Neutrophil (primary cell): ENCODE measurements around the gene HNRNPH1.
A peak's percentile ranks its signal among the peaks of the same experiment; 100 is the strongest.

Experiments
- H3K27ac ChIP-seq: fragments of 200-600 bp; sonication (generic); 2 replicates; pipeline ENCODE4 v1.5.1; 2016; ENCODE audit warnings: mild to moderate bottlenecking, moderate library complexity
- H3K27me3 ChIP-seq: fragments of 200-600 bp; sonication (generic); 2 replicates; pipeline ENCODE4 v1.6.0; 2016; ENCODE audit warnings: mild to moderate bottlenecking
- H3K36me3 ChIP-seq: fragments of 200-600 bp; sonication (generic); 2 replicates; pipeline ENCODE4 v1.5.1; 2017
- H3K4me1 ChIP-seq, 2 experiments: fragments of 200-600 bp in 1 of 2; sonication (generic) in 1 of 2; 1 replicate in 1 of 2; 2 replicates in 1 of 2; pipeline versions ENCODE4 v1.5.1 to v1.6.1; 2013 to 2016; ENCODE audit warnings: low read depth in 1 of 2, low read length in 1 of 2, mild to moderate bottlenecking in 1 of 2, moderate library complexity in 1 of 2; ENCODE audit not compliant: control insufficient read depth in 1 of 2, insufficient read depth in 1 of 2
- H3K4me3 ChIP-seq, 2 experiments: fragments of 200-600 bp in 1 of 2; sonication (generic) in 1 of 2; 1 replicate in 1 of 2; 2 replicates in 1 of 2; pipeline ENCODE4 v1.5.1; 2013 to 2016; ENCODE audit warnings: low read depth in 1 of 2, low read length in 1 of 2, mild to moderate bottlenecking in 1 of 2, moderate library complexity in 1 of 2
- H3K9me3 ChIP-seq: fragments of 200-600 bp; sonication (generic); 2 replicates; pipeline ENCODE4 v1.5.1; 2016
- TF ChIP-seq, protein P1 (sequence below): fragments of 200-600 bp; sonication (generic); IDR thresholded peaks from 2 replicates; pipeline ENCODE4 v1.5.1; 2016; ENCODE audit warnings: antibody characterized with exemption

Gene HNRNPH1

DNA sequence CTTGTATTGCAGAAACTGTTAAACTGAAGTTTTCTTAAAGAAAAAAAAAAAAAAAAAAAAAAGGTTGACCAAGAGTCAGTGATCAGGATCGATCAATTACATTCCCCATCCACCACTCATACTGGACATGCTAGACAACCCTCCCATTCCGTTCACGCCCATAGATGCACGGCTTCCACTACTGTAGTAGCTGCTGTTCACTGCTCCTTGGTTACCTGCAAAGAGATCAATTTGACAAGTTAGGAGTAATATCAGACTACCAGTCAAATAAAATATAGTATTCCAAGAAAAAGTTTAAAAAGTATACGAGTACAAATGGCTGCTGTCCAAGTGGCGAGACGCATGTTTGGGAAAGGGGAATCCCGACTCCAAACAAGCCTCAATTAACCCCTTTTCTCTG is 8.7 kb downstream of the HNRNPH1 start:
- Histone ChIP-seq H3K4me3 (no peak overlapping the region), H3K4me1 (peaks cover 11 to 15% of the 10 kb centered on the region in 2 experiments), H3K36me3 (peaks cover 97% of the 10 kb centered on the region), H3K9me3 (no peaks in the 10 kb centered on the region), H3K27ac (peak overlapping the region; percentile 26), H3K27me3 (no peaks in the 10 kb centered on the region)
- TF ChIP-seq, protein P1, sequence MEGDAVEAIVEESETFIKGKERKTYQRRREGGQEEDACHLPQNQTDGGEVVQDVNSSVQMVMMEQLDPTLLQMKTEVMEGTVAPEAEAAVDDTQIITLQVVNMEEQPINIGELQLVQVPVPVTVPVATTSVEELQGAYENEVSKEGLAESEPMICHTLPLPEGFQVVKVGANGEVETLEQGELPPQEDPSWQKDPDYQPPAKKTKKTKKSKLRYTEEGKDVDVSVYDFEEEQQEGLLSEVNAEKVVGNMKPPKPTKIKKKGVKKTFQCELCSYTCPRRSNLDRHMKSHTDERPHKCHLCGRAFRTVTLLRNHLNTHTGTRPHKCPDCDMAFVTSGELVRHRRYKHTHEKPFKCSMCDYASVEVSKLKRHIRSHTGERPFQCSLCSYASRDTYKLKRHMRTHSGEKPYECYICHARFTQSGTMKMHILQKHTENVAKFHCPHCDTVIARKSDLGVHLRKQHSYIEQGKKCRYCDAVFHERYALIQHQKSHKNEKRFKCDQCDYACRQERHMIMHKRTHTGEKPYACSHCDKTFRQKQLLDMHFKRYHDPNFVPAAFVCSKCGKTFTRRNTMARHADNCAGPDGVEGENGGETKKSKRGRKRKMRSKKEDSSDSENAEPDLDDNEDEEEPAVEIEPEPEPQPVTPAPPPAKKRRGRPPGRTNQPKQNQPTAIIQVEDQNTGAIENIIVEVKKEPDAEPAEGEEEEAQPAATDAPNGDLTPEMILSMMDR, result no peak

DNA sequence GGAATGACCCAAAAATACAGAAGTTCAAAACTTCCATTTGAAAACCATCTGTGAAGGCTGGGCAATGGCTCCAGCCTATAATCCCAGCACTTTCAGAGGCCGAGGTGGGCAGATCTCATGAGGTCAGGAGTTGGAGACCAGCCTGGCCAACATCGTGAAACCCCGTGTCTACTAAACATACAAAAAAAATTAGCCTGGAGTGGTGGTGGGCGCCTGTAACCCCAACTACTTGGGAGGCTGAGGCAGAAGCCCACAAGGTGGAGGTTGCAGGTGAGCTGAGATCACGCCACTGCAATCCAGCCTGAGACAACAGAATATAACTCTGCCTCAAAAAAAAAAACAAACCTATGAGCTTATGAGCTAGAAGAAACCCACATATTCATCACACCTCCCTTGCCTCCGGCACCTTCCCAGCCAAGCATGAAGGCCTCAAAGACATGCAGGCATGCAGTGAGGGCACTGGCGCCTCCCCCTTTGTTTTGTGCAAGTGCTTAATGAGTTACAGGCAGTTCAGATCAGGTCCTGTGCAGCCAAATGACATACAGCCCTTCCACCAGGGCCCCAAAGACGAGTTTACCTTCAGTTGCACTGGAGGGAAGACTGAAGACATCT is 9.9 kb downstream of the HNRNPH1 start:
- H3K9me3 ChIP-seq, result no peaks in the 10 kb centered on the region
- H3K27ac ChIP-seq, result no peak overlapping the region
- H3K27me3 ChIP-seq, result no peaks in the 10 kb centered on the region
- TF ChIP-seq, protein P1, result no peak
- H3K36me3 ChIP-seq, result peaks cover 94% of the 10 kb centered on the region
- H3K4me1 ChIP-seq, result peaks cover 11% of the 10 kb centered on the region in 2 experiments
- no peak overlapping the region for H3K4me3 ChIP-seq

DNA sequence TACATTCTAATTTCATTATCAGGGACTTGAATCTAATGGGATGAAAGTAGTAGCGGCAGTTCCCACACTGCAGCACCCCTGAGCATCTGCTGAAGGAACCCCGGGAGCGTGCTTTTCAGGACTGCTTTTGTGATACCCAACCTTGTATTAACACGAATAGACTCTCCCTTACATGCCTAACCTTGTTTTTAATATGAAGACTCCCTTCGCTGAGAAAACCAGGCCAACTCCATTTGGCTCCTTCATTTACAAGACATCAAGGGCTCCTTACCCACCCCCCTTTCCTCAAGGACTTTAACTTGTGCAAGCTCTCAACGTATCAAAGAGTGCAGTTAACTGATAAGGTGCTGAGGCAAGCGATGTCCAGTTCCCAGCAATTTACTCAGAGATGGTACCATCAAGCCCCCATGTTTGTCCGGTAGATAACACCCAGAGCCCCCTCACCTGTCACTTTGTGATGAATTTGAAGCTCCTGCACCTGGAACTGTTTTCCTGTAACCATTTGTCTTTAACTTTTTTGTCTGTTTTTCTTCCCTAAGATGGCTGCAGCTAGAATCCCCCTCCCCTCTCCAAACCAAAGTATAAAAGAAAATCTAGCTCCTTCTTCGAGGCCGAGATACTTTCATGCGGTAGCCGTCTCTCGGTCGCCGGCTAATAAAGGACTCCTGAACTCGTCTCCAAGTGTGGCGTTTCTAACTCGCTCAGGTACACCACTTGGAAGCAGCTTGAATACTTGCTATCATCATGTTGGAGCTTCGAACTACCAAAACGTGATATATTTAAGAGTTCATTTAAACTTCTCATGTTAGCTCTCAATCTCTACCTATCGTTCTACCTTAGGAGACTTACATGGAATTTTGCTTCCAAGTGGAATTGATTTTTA is 10.7 kb downstream of the HNRNPH1 start:
- Histone ChIP-seq H3K4me1 (peaks cover 16 to 18% of the 10 kb centered on the region in 2 experiments), H3K9me3 (no peaks in the 10 kb centered on the region), H3K27ac (no peak overlapping the region), H3K36me3 (peaks cover 95% of the 10 kb centered on the region), H3K27me3 (no peaks in the 10 kb centered on the region), H3K4me3 (no peak overlapping the region)
- TF ChIP-seq, protein P1, result no peak

DNA sequence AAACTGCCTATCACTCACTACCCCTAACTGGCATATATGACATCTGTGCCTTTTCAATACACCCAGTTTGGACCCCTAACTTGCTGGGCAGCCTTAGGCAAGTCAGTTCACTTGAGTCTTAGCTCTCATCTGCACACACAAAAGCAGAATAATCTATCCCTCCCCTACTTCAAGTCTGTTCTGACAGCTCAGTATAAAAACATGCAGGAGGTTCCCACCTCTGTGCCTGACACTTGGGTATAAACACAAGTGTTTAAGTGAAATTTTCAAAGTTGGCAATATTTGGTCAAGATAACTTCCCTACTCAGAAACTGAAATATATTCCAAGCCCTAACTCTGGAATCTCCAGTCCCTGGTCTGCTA is 12.6 kb downstream of the HNRNPH1 start:
- Histone ChIP-seq H3K4me3 (no peak overlapping the region), H3K4me1 (peaks cover 16 to 18% of the 10 kb centered on the region in 2 experiments), H3K27ac (peak overlapping the region; percentile 37), H3K36me3 (peaks cover 95% of the 10 kb centered on the region), H3K27me3 (no peaks in the 10 kb centered on the region), H3K9me3 (no peaks in the 10 kb centered on the region)
- TF ChIP-seq, protein P1, result no peak

DNA sequence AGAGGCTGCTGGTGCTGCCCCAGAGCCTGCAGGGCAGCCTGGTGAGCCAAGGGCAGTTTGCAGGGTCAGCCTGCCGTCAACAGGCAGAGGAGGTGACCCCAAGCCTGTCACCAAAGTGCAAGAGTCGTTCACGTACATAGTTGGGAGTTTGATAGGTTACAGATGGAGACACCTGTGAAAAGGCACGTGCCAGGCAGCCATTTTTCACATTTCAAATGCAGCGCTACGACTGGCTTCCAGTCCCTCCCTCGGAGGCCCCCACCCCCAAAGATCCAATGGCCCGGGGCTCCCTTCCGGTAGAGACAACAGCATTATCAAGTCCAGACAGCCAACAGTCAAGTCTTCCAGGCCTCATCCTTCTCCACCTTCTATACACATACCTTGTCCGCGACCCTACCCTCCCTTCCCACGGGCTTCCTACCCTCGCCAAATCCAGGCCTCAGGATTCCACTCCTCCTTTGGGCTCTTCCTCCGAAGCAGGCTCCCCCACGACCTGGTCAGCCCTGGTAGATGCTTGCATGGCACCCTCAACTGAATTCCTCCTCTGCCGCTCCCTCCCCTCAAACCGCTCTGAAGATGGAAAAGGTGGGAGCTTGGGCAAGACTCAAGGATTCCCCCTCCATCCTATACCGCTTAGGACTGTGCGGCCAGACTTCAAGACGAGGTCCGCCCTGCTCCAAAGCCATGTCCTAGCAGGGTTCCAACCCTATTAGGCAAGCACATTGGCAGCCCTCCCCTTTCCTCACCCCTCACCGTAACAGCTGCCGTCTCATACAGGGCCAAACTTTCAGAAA is 13.2 kb downstream of the HNRNPH1 start:
- Histone ChIP-seq H3K4me1 (peaks cover 16 to 18% of the 10 kb centered on the region in 2 experiments), H3K4me3 (no peak overlapping the region), H3K27ac (peak overlapping the region; percentile 59), H3K36me3 (peaks cover 95% of the 10 kb centered on the region), H3K27me3 (no peaks in the 10 kb centered on the region), H3K9me3 (no peaks in the 10 kb centered on the region)
- TF ChIP-seq, protein P1, result no peak
